ENCODE measurements around the gene UBAP1L.
"Not testable (repeated sequence)": the region's sequence is repeated elsewhere in the genome, so short reads cannot be mapped to it uniquely, and the experiment has no call there.

The UBAP1L gene

DNA sequence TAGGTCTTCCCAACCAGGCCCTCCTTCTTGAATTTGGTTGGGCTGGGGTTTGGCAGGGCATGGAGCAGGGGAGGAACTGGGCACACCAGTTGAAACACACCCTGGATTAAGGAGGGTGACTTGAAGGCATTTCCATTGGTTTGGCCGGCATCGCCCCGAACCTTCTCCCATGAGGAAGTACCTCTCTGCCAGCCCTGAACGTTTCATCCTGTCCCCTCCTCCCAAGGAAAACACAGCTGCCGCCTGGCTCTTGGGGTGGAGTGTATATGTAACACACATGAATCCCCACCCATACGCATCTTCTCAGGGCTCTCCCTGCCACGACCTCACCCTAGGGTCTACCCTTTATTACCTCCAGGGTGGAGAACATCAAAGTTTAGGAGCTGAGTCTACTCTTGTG, 14.6 kb downstream of the UBAP1L start:
- no peak for DNase-seq (ENCODE audit: low read depth, low spot score)

DNA sequence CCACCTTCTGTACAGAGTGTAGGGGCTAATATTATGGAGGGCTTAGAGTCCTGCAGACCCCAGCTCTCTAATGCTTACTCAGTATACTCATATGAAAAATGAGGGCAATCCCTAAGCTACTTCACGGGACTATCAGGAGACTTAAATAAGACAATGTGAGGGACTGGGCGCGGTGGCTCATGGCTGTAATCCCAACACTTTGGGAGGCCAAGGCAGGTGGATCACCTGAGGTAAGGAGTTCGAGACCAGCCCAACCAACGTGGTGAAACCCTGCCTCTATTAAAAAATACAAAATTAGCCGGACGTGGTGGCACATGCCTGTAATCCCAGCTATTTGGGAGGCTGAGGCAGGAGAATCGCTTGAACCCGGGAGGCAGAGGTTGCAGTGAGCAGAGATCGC, 15.2 kb downstream of the UBAP1L start:
- not testable (repeated sequence) for DNase-seq (ENCODE audit: low read depth, low spot score)

DNA sequence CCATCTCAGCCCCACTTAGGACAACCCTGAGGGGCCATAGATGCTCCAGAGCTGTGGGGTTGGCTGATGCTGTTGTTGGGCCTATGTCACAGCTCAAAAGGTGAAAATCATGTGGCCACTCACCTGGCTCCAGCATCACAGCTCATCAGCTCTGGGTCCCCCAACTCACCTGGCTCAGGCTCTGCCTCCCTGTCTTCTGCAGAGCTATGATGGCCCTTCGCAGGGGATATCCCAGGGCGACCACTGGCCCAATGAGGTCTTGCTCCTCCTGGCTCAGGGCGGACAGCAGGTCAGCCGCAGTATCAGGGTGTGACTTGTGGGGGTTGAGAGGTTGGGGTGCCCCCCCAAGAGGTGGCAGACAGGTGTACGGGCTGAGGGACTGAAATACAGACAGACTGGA, 15.7 kb downstream of the UBAP1L start:
- no peak for DNase-seq (ENCODE audit: low read depth, low spot score)

DNA sequence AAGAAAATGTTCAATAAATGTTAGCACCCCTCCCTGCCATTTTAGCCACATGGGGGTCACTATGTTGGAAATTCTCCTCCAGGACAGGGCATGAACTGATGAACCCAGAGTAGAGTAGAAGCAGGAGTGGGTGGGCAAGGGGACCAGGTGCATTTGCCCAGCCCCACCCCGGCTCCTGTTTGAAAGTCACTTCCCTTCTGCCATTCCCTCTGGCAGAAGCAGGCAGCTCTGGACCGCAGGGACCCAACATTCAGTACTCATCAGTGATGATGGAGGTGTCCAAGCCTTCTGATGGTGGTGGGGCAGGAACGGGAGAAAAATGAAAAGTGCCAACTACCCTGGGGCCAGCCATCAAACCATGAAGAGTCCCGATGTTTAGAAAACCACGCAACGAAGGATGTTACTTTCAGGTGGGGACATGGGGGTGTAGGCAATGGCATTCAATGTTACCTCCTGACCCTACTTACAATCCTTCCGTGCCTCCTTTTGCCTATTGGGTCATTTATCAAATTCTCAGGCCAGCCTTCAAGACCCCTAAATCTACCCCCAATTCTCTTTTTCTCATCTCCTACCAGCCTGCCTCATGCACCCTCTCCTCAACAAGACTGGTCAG, 17.2 kb downstream of the UBAP1L start:
- no peak for DNase-seq (ENCODE audit: low read depth, low spot score)

DNA sequence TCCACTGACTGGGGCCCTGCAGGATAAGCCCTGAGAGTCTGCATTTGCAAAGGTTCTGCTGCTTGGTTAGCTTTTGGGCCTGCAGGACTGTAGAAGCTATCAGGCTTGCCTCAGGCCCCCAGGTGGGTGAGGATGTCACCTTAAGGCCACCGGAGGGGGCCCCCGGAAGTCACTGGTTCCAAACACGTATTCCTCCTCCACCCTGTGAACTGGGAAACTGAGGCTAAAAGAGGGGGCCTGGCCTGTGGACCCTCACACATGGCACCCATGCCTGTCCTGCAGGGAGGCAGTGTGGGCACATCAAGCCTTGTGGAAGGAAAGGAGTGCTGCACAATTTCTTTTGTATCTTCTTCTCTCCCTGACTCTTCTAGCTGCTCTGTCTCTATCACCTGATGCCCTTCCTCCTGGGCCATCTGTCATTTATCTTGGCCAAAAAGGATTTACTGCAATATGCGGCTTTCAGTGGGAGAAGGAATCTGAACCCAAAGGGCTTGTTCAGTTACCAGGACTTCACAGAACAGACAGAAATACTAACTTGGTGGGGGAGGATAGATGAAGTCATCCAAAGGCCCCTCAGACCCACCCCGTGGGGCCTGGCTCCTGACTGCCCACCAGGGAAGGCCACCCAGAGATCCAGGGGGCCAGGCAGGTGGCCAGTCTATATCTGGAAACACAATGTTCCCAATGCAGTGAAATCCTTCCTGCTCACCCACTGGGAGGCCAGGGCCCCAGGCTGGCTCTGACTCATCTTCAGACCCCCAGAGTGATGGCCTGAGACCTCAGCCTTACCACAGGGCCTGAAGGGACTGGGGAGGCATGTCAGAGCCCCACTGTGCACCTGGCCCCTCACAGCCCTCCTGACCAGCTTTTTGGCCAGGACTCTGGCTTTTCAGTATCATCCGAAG, 18.3 kb downstream of the UBAP1L start:
- DNase-seq (ENCODE audit: low read depth, low spot score): no peak

DNA sequence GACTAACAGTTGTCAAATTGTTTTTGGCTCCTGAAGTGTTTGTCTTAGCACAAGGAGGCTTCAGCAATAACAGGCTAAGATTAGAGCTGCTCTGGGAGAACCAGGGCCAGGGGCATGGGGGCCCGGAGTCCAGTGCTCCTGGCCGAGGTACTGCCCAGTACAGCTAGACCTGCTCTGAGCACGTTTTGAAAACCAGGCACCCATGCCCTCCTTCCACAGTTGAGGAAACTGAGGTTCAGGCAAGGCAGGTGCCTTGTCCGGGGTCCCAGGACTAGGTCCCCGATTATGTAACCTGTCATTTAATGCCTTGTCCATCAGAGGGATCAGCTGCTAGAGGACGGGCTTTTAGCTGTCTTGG, 19.3 kb downstream of the UBAP1L start:
- DNase-seq (ENCODE audit: low read depth, low spot score): no peak

DNA sequence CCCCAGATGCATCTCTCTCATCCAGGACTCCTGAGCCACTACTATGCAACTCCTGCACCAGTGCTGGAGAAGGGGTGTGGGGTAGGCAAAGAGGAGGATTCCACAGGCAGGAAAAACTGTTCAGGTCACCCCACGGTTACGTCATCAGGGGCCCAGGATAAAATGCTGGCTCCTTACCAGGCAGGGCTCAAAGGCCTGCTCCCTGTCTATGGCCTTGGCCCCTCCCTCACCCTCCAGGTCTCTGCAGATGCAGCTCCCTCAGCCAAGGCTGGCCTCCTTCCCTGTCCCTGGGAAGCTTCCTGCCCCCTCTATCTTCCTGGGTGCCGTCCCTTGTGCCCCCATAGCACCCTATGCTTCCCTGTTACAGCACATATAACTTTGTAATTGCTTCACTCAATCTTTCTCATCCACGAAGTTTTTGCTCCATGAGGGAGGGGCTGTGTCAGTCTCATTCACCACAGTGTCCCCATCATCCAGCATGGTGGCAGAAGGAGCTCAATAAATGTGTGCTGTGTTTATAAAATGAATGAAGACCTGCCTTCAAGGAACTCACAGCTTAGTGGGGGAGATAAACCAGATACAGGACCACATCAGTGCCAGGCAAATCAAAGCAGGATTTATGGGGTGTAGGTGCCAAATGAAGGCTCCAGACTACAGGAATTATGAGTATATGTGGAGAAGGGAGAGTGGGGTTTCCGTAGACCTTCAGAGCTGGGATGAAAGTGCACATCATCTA, 19.8 kb downstream of the UBAP1L start:
- no peak for DNase-seq (ENCODE audit: low read depth, low spot score)

DNA sequence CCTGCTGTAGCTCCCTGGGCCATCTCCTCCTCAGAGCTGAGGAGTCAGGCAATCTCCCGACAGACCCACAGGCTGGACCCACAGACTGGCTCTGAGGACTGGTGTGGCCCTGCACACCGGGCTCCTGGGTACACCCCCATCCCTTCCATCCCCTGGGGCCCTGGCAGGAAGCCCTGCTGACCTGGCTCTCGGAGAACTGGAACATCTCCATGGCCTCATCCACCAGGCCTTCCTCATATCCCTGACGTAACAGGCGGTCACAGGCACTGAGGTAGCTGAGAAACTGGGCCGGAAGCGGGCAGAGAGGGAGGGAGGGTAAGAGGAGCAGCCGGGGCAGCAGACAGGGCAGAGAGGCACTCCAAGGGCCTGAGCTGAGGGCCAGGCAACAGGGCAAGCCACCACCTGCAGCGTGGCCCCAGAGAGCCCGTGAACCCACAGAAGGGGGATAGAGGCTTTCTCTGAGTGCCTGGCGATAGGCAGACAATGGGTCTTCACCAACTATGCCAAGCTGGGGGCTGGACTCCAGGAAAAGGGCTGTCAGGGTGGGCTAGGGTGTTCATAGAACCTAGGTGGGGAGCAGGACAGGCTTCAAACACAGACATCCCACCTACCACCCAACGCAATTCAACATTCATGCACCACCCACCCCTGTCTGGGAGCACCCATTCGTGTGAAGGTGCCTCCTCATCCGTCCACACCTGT, 20.6 kb downstream of the UBAP1L start:
- DNase-seq (ENCODE audit: low read depth, low spot score): no peak

DNA sequence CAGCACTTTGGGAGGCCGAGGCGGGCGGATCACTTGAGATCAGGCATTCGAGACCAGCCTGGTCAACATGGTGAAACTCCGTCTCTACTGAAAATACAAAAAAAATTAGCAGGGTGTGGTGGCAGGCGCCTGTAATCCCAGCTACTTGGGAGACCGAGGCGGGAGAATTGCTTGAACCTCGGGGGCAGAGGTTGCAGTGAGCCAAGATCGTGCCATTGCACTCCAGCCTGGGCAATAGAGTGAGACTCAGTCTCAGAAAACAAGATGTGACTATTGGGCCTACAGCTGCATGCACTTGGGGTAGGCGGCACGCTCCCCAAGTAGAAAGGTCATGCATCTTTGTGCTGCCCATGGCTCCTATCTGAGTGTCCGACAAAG, 21.2 kb downstream of the UBAP1L start:
- DNase-seq (ENCODE audit: low read depth, low spot score): not testable (repeated sequence)

DNA sequence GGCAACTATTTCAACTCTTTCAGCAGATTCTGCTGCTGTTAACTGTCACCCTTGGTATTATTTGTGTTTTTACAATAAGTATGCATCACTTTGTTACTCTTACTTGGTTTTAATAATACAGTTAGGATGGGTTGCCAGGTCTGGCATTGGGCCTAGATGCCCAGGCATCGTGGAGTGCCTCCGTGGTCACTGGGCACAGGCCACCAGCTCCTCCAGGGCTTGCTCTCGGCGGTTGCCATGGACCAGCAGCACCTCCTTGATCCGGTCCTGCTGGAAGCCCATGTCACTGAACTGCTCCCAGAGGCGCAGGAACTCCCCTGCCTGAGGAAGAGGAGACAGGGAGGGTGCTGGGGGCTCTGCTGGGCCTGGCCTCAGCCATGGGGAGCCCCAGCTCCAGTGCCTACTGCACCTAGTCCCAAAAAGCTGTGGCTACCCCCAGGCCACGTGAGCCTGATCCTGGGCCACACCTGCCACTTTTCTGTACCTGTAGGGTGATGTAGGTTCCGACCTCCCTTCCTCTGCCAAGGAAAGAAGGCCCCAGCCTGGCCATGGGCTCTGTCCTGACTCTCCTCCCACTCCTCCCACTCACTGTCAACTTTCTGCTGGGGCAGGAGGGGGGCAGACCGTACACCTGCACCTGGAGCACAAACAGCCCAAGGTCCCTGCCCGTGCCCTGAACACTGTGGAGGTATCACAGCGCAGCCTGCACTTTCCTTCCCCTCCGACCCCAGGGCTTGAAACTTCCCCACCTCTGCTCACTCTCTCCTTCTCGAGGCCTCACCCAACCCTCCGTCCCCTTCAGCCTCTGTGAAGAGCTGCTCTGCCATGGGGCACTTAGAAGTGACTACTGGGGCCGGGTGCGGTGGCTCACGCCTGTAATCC, 21.8 kb downstream of the UBAP1L start:
- DNase-seq (ENCODE audit: low read depth, low spot score): no peak

DNA sequence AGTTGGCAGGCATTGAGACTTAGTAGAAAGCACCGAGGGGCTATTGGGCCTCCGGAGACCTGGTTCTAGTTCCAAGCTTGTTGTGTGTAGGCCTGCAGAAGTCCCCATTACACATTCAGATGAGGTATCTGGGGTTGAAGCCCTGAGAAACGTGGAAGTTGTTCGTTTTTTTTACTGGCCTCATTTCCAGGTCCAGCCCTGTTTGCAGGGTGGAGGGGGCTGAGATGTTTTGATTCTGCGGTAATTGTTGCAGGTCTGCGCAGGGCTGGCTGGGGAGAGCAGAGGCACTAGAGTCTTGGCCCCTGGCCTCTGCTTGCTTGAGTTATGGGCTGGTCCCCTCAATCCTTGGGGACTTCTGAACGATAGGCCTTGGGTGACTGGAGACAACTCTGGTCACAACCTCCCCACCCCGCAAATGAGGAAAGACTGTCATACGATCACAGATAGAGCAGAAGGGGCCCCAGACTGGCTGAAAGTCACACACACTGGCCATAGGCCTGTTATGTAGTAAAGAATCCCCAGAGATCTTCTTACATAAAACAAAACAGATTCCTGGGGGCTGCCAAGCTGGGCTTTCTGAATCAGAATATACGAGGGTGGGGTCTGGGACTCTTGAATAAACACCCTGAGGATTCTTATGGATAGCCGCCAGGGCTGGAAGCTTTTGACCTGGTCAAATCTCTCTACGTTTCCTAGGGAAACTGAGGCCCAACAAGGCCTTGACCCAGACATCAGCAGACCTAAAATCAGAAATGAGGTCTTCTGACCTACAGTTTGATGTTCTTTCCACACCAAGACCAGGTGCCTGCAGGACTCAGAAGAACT, 22.8 kb downstream of the UBAP1L start:
- DNase-seq (ENCODE audit: low read depth, low spot score): no peak

DNA sequence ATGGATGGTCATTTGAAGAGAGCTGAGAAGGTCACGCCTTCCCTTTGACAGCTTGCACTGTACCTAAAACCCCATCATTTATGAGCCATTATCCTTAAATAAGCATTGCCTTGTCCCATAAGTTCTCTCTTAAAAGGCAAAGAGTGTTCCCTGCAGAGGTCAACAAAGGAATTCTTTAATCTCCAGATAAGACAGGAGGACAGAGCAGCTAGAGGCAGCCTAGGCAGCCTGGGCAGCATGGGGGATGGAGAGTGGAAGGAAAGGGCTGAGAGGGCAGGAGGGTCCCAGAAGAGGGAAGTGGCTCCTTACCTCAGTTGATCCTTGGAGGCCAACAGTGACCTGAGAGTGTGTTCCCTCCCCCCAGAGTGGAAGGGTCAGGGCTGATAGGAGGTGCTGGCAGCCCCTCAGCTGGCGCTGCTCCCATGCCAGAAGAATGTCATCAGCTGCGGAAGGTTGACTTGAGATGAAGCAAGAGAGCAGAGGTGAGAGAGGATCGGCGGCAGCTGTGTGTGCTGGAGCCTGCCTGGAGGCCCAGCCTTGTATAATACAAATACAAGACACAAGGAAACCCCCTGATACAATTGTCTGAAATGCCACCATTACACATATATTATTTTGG, 25.7 kb downstream of the UBAP1L start:
- DNase-seq (ENCODE audit: low read depth, low spot score): no peak

DNA sequence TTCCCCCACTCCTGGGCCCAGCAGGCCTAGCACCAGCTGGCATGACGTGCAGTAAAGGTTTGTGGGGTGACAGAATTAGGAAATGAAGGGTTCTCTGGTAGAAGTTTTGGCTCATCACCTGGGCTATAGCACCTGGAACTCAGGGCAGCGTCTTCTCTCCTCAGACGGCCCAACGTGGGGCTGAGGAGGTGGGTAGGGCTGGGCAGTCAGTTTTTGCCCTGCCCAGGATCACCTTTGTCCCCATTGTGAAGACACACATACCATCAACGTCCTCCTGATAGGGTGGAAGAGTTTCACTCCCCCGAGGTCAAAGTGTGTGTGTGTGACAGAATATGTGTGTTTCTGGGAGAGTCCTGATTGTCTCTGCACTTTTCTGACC, 26.4 kb downstream of the UBAP1L start:
- DNase-seq (ENCODE audit: low read depth, low spot score): no peak

DNA sequence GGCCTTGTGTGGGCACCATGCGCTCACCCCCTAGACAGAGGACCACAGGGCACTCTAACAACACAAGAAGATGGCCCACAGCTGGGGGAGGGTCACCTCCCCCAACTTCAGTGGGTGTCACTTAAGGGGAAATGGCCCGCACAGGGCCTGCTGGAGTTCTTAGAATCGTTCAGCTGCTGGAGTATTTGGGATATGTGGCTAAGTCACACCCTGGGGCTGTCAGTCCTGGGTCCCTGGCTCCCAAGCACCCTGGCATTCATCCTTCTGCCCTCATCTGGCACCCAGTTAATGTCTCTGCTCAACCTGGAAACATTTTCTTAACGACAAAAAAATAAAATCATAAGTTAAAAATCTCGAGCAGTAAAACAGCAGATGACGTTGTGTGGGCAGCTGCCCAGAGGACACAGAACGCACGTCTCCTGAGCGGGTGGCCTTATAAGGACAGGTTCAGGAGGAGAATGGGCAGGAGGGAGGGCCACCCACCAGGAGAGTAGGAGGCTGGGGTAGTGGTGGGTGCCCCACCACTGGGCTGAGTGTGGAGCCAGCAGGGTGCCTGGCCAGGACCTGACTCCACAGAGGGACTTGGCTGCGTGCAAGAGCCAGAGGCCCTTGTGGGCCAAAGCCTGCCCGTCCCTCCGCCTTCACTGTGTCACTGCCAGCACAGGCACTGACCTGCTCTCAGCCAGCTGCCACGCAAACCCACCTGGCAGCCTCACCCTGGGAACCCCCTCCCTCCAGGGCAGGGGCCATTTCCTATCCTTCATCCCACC, 26.9 kb downstream of the UBAP1L start:
- no peak for DNase-seq (ENCODE audit: low read depth, low spot score)

DNA sequence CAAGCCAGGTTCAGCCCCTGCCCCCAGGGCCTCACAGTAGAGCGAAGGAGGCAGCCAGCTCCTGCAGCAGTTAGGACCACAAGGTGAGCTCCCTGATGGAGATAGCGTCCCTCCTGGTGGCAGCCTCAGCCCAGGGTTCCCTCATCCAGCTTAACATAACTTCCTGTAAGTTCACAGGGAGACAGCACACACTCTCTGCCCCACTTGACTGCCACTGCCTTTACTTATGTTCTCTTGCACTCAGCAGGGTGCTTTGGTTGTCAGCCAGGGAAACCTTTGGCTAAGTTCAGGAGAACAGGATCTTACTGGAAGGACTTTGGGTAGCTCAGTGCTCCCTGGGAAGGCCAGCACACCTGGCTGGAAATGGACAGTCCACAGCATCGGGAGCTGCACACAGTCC, 27.6 kb downstream of the UBAP1L start:
- DNase-seq (ENCODE audit: low read depth, low spot score): no peak

DNA sequence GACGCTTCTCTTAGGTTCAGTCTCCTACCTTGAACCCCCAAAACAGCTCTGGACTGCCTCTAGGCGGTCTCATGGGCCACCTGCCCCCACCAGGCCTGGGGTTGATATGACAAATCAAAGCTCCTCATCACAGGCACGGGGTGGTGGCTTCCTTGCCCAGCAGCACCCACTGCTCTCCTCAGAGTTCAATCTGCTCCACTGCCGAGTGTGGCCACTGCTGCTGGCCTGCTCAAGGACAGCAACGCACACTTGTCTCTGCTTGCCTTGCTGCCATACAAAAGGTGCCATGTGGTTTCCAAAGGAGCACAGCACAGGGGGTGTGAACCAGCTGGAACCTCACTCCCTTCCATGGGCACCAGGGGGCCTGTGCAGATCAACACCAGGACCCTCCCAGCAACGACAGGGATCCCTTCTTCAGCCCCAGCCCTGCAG, 28.3 kb downstream of the UBAP1L start:
- no peak for DNase-seq (ENCODE audit: low read depth, low spot score)

DNA sequence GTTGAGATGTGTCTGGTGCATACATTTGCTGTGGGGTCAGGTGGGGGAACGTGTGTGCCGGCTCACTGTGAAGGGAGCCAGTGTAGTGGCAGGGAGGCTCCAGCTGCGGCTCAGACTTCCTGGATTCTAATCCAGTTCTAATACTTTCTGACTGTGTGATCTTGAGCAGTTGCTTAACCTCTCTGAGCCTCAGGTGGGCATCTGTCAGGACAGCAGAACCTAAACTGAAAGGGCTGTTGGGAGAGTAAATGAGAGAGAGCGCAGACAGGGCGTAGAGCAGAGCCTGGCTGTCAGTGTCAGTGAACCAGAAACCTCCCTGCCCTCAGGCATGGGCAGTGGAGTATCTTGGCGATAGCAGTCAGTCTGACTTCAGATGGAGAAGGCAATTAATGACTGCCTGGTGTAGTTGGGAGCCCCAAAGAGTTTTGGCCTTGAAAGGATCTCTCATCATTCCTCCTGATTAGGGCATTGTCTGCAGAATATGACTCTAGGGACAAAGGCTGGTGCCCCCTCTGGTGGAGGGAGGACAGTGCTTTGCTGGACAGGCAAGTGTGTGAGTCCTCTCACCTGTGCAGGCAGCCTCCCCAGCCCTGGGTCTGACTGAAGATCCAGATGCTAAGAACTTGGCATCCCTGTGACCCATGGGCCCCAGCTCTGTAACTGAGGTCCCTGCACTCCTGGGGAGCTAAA, 28.9 kb downstream of the UBAP1L start:
- DNase-seq (ENCODE audit: low read depth, low spot score): no peak

DNA sequence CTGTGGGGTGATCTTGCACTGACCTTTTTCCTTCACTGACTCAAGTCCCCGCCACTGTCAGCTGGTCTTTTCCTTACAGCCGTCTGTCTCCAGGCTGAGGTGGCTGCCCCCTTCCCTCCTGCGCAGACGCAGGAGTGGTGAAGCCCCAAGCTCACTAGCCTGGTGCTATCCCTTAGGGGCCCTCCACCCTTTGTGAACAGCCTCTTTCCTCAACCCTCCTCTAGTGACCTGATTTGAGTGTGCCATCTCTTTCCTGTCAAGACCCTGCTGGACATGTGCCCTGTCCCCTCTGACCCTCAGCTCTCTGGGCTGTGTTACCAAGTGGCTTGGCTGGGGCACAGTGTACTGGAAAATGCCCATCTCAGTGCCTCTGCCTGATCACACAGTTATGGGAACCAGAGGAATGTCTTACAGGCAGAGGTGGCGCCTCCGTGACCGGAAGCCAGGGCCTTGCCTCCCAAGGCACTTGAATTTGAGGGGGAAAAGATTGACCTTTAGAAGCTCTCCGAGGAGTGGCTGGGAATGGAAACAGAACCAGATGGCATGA, 29.7 kb downstream of the UBAP1L start:
- no peak for DNase-seq (ENCODE audit: low read depth, low spot score)

Measured in brain pericyte (primary cell).